Activated T-helper 1 cell treated with anti-CD3 and anti-CD28 coated beads, Interleukin-2, amount 50 U/mL, for 16 hours (primary cell): ENCODE results near the gene STK35.

ENCODE experiments used
- DNase-seq, 2 donors: peaks; one replicate each; pipeline ENCODE4 v3.0.0-alpha.2; 2020; ENCODE audit warnings: low read depth in 1 of 2, low spot score in 1 of 2

STK35 gene

GRCh38 chr20:2133318-2134183 lies 31.9 kb downstream of the STK35 start:
- no peak for DNase-seq

DNA sequence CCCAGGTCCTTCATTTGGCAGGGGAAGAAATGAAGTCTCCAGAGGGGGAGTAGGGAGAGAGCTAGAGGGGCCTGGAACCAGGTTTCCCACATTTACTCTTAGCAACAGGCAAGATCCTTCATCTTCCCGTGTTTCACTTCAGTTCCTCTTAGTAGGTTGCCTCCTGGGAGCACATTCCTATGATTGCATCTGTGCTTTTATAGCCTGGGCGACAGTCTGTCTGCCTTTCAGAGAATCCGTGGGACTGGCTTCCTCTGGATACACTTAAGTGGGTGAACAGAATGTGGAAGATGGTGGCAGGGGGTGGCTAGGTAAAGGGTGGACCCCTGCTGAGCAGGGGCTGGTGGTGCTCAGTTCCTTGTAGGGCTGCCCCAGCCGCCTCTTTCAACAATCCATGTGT lies 33.4 kb downstream of the STK35 start:
- DNase-seq = no peak

- DNase-seq = no peak
Measured at GRCh38 chr20:2136275-2136674, 34.6 kb downstream of the STK35 start.

DNA sequence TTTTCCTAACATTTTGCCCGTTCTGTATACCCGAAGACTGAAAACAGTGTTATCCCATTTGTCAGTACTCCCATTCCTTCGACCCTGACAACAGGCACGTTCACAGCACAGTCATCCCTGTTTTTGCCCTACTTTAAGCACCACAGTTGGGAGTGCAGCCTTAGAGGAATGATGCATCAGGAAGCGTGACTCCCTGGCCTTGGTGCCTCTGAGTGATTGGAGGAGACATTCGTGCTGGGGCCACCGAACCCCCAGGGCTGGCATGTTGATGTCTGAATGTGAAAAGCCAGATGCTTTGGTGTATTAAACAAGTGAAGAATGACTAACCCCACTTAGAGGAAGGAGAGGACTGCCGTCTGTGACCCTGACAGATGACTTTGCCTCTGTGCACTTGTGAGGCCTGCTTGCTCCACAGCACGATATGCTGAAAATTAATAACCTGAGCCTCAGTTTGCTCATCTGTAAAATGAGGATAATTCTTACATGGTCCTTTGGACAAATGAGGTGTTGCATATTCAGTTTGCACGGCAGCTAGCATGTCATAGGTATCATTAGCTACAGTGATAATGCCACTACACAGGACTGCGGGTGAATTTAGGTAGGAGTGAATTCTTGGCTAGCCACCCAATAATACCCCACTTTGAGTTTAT lies 36.0 kb downstream of the STK35 start:
- DNase-seq = no peak

DNA sequence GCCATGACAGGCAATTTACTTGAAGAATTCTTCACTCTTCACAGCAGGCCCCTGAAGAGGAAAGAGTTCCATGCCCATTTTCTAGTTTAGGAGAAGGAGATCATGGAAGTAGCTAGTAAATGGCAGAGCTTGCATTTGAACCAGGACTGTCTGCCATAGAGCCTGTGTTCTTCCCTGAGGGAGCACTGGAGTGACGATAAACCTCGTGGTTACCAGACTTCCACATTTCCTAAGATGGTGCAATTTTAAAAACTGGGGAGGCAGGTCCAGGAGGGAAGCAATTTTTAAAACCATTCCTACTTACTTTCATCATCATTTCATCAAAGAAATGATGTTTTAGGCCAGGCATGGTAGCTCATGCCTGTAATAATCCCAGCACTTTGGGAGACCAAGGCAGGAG lies 36.8 kb downstream of the STK35 start:
- no peak for DNase-seq

GRCh38 chr20:2139250-2139649 lies 37.6 kb downstream of the STK35 start:
- DNase-seq = no peak

DNA sequence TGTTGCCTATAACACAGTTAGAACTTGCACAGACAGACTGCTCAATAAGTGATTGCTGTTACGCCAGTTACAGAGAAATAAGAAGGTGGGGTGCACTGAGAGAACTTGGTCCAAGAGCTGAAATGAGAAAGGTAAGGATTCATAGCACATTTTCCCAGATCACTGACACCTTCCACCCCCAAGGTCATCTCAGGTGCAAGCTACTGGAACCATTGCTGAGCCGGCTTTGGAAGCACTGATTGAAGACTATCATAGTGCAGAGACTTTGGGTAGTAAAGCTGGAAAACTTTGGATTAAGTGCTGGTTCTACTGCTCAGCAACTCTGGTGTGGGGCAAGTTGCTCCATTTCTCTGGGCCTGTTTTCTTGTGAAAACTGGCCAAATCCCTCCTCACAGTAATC lies 38.1 kb downstream of the STK35 start:
- DNase-seq = no peak

GRCh38 chr20:2140561-2140960 lies 38.9 kb downstream of the STK35 start:
- no peak for DNase-seq

DNA sequence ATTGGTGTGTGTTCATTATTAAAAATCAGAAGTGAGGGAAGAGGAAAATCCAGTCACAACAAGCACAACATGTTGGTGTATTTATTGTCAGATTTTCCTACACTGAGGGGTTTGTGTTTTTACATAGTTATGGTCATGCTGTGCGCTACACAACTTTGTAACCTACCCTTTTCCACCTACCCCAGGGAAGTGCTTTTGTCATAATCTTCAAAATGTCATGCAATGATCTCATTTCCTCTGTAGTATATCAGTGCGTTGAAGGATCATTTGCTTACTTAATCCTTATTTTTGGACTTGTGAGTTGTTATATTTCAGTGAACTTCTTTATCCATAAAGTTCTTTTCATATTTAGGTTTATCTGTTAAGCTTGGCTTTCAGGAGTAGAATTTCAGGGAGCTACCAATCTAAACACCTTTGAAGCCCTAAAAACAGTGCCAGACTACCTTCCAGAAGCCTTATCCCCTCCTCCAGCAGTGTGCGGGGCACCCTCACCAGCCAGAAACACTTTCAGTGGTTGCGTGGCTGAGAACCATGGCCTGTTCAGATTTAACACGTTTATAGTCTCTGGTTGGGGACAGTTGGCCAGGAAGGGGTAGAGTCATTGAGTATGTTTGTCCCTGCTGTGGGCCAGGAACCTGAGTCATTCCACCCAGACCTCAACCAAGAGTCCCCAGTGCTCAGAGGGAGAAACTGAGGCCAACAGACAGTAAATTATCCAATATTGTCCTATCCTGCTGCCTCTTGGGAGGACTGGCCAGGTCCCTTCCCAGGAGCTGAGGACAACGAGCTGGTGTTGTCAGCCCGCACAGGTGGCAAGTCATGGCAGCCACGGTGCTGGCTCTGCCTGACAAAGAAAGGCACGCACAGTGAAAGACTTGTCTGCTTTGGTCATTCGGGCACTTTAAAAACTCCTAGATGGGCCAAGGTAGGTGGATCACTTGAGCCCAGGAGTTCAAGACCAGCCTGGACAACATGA lies 40.3 kb downstream of the STK35 start:
- no peak for DNase-seq

- no peak for DNase-seq
Measured at GRCh38 chr20:2142649-2143048, 41.0 kb downstream of the STK35 start.

- no peak for DNase-seq
Measured at GRCh38 chr20:2143594-2143993, 42.0 kb downstream of the STK35 start.

- DNase-seq = no peak
Measured at GRCh38 chr20:2144850-2145249, 43.2 kb downstream of the STK35 start.

GRCh38 chr20:2145376-2145775 lies 43.7 kb downstream of the STK35 start:
- DNase-seq = no peak

- DNase-seq = no peak
Measured at GRCh38 chr20:2146080-2146867, 44.6 kb downstream of the STK35 start.

GRCh38 chr20:2149507-2149906 lies 47.9 kb downstream of the STK35 start:
- no peak for DNase-seq

- no peak for DNase-seq
Measured at GRCh38 chr20:2150660-2151059, 49.0 kb downstream of the STK35 start.

GRCh38 chr20:2151858-2152281 lies 50.2 kb downstream of the STK35 start:
- no peak for DNase-seq

- no peak for DNase-seq
Measured at GRCh38 chr20:2152317-2152716, 50.7 kb downstream of the STK35 start.

GRCh38 chr20:2153326-2153725 lies 51.7 kb downstream of the STK35 start:
- no peak for DNase-seq

DNA sequence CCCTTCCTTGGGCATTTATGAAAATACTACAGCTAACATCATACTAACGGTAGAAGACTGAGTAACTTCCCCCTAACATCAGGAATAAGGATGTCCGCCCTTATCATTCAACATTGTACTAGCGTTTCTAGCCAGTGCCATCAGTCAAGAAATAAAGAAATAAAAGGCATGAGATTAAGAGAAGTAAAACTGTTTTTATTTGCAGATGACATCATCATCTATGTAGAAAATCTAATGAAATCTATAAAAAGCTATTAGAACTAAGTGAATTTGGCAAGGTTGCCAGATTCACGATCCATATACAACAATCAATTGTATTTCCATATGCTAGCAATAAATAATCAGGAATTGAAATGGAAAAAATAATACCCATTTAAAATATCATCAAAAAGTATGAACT lies 54.6 kb downstream of the STK35 start:
- no peak for DNase-seq
